ENCODE measurements around the gene SMIM36.
"Not testable (repeated sequence)": the region's sequence is repeated elsewhere in the genome, so short reads cannot be mapped to it uniquely, and the experiment has no call there.

The SMIM36 gene

GRCh38 chr17:55513885-55514590 is 2.8 kb upstream of the SMIM36 start:
- H3K4me3 ChIP-seq (replicated peaks; ENCODE audit: low read depth, low read length) = no peak overlapping the region
- TF ChIP-seq, protein P1, sequence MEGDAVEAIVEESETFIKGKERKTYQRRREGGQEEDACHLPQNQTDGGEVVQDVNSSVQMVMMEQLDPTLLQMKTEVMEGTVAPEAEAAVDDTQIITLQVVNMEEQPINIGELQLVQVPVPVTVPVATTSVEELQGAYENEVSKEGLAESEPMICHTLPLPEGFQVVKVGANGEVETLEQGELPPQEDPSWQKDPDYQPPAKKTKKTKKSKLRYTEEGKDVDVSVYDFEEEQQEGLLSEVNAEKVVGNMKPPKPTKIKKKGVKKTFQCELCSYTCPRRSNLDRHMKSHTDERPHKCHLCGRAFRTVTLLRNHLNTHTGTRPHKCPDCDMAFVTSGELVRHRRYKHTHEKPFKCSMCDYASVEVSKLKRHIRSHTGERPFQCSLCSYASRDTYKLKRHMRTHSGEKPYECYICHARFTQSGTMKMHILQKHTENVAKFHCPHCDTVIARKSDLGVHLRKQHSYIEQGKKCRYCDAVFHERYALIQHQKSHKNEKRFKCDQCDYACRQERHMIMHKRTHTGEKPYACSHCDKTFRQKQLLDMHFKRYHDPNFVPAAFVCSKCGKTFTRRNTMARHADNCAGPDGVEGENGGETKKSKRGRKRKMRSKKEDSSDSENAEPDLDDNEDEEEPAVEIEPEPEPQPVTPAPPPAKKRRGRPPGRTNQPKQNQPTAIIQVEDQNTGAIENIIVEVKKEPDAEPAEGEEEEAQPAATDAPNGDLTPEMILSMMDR (IDR thresholded peaks at IDR 0.05; ENCODE audit: low read depth, low read length, missing control alignments) = peak; percentile 93
- DNase-seq (ENCODE audit: extremely low read depth, low read depth) = peak; percentile 39

GRCh38 chr17:55507669-55508068 is 3.6 kb downstream of the SMIM36 start:
- not testable (repeated sequence) for DNase-seq (ENCODE audit: extremely low read depth, low read depth); H3K4me3 ChIP-seq (replicated peaks; ENCODE audit: low read depth, low read length)

DNA sequence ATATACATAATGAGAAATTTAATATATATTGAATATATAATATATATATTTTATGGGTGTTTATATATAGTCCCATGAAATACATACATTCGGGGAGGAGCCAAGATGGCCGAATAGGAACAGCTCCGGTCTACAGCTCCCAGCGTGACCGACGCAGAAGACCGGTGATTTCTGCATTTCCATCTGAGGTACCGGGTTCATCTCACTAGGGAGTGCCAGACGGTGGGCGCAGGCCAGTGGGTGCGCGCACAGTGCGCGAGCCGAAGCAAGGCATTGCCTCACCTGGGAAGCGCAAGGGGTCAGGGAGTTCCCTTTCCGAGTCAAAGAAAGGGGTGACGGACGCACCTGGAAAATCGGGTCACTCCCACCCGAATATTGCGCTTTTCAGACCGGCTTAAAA is 9.6 kb downstream of the SMIM36 start:
- not testable (repeated sequence) for DNase-seq (ENCODE audit: extremely low read depth, low read depth); H3K4me3 ChIP-seq (replicated peaks; ENCODE audit: low read depth, low read length)

- DNase-seq (ENCODE audit: extremely low read depth, low read depth) = no peak
- TF ChIP-seq, protein P1 (IDR thresholded peaks at IDR 0.05; ENCODE audit: low read depth, low read length, missing control alignments) = no peak
- no peak overlapping the region for H3K4me3 ChIP-seq (replicated peaks; ENCODE audit: low read depth, low read length)
Measured at GRCh38 chr17:55500103-55500502, 11.1 kb downstream of the SMIM36 start.

DNA sequence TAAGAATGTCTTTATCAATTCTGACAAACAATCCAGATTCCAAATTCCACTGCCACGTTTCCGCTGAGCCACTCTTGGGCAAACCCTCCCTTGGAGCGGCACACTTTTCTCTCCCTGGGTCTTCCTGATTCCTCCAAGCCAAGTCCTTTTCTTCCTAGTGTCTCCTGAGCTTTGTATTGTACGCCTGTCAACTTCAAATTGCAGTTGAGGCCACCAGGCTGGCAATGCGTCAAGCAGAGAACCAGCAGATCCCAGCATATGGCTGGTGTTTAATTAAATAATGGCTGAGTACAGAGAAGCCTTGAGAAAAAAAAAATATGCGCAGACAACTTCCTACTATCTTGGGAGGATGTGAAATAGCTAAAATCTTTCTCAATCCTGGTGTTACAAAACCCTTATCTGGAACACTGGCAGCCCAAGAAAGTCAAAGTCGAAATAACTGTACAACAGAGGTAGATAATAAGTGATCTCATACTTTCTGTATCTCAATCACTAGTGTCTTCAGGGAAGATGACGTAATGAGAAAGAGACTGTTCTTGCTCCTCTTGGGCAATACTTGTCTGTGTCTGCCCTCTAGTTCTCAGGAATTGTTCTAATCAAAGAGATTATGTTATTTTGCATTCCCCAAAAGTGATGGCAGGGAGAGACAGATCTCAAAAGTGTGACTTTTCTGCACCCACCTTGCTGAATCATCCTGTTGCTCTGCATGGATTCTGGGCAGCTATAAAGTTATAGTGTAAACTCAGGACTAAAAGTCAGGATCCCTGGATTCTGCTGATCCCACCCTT is 15.0 kb downstream of the SMIM36 start:
- no peak overlapping the region for H3K4me3 ChIP-seq (replicated peaks; ENCODE audit: low read depth, low read length)
- TF ChIP-seq, protein P1 (IDR thresholded peaks at IDR 0.05; ENCODE audit: low read depth, low read length, missing control alignments) = no peak
- DNase-seq (ENCODE audit: extremely low read depth, low read depth) = no peak

GRCh38 chr17:55495239-55495638 is 16.0 kb downstream of the SMIM36 start:
- no peak for DNase-seq (ENCODE audit: extremely low read depth, low read depth)
- TF ChIP-seq, protein P1 (IDR thresholded peaks at IDR 0.05; ENCODE audit: low read depth, low read length, missing control alignments) = no peak
- no peak overlapping the region for H3K4me3 ChIP-seq (replicated peaks; ENCODE audit: low read depth, low read length)

GRCh38 chr17:55492781-55493341 is 18.4 kb downstream of the SMIM36 start:
- no peak overlapping the region for H3K4me3 ChIP-seq (replicated peaks; ENCODE audit: low read depth, low read length)
- TF ChIP-seq, protein P1 (IDR thresholded peaks at IDR 0.05; ENCODE audit: low read depth, low read length, missing control alignments) = no peak
- DNase-seq (ENCODE audit: extremely low read depth, low read depth) = no peak

All from HFF-Myc (cell line).